K562 (cell line): Measurements from ENCODE around the gene BBS1. TPM values are rescaled to one million over a fixed set of nuclear protein-coding genes. Genes with fewer than 3 reads are reported as not detected.

Experiments used
- AFF1 ChIP-seq, 2 experiments: fragments of 450-650 bp; IDR thresholded peaks; 2 replicates each; pipeline ENCODE4 v1.6.1; 2018; ENCODE audit warnings: mild to moderate bottlenecking in 2 of 2, low read depth in 1 of 2; ENCODE audit not compliant: partially characterized antibody in 2 of 2
- BACH1 ChIP-seq: fragments of 200-800 bp; sonication (Bioruptor generic); IDR thresholded peaks from 2 replicates; pipeline ENCODE4 v1.6.1; 2016; ENCODE audit warnings: missing genetic modification characterization, missing compliant biosample characterization
- GABPB1 ChIP-seq: sonication (generic); formaldehyde crosslinking; IDR thresholded peaks from 2 replicates; pipeline ENCODE4 v1.8.0; 2022; ENCODE audit warnings: mild to moderate bottlenecking, missing genetic modification reagents
- L3MBTL2 ChIP-seq: fragments of 450-650 bp; IDR thresholded peaks from 2 replicates; pipeline ENCODE4 v1.6.1; 2016; ENCODE audit warnings: mild to moderate bottlenecking, moderate library complexity
- NFE2 ChIP-seq: IDR thresholded peaks from 2 replicates; pipeline ENCODE4 v1.6.1; 2014; ENCODE audit warnings: antibody characterized with exemption, low read depth
- NFE2L1 ChIP-seq: fragments of 450-650 bp; IDR thresholded peaks from 2 replicates; pipeline ENCODE4 v1.6.1; 2016; ENCODE audit warnings: missing genetic modification characterization, low read depth, mild to moderate bottlenecking, missing compliant biosample characterization, moderate library complexity, borderline replicate concordance
- PHB ChIP-seq: fragments of 250-450 bp; sonication (Bioruptor Pico); IDR thresholded peaks from 2 replicates; pipeline ENCODE4 v1.5.0; 2021
- RFX5 ChIP-seq: IDR thresholded peaks from 2 replicates; pipeline ENCODE4 v1.6.1; 2011; ENCODE audit warnings: low read depth, mild to moderate bottlenecking, improper control_type of control experiment, low read length
- SMAD1 ChIP-seq: fragments of 150-350 bp; IDR thresholded peaks from 2 replicates; pipeline ENCODE4 v1.6.1; 2014; ENCODE audit warnings: low read length, low read depth; ENCODE audit not compliant: partially characterized antibody
- ZNF12 ChIP-seq: sonication (generic); formaldehyde crosslinking; IDR thresholded peaks from 2 replicates; pipeline ENCODE4 v1.4.0; 2020; ENCODE audit warnings: mild to moderate bottlenecking, missing genetic modification reagents
- ZNF408 ChIP-seq: fragments of 250-450 bp; sonication (Bioruptor Pico); IDR thresholded peaks from 2 replicates; pipeline ENCODE4 v1.4.0; 2020; ENCODE audit warnings: low read depth, mild to moderate bottlenecking, moderate library complexity
- polyA plus RNA-seq, 8 experiments: library from polyadenylated mRNA; depleted of rRNA in 4 of 8; stranded (reverse) in 5 of 8; unstranded in 3 of 8; fragments of >200 nt; fragmentation: Nextera tagmentation in 2 of 8; fragmentation: Illumina TruSeq in 1 of 8; extraction: Ambion mirVana in 2 of 8; extraction: Trizol in 1 of 8; gene quantifications; 2 replicates each; pipeline versions ENCODE4 v1.2.1 to v1.2.3, GENCODE V29; 2011 to 2014; ENCODE audit warnings: inconsistent platforms in 1 of 8, missing spikeins in 1 of 8
- total RNA-seq, 7 experiments: library from RNA; depleted of rRNA in 6 of 7; stranded (reverse); fragments of >200 nt in 6 of 7; fragmentation: Illumina TruSeq in 2 of 7; extraction: Trizol in 2 of 7; gene quantifications; 2 replicates each; pipeline versions ENCODE4 v1.2.1 to v1.2.3, GENCODE V29; 2011 to 2021; ENCODE audit warnings: low replicate concordance in 1 of 7
- TF ChIP-seq, protein P1 (sequence below): fragments of 200-600 bp; sonication (generic); IDR thresholded peaks from one replicate; pipeline ENCODE4 v1.6.1; 2012; ENCODE audit warnings: mild to moderate bottlenecking, low read depth, low read length, inconsistent platforms

Gene BBS1
- total and polyA plus RNA-seq, 9 of the 15 experiments (the other 6 are each of a cell fraction or from before 2014, with no cell fraction given): 9.0 to 19.8 (median 12.1) TPM

DNA sequence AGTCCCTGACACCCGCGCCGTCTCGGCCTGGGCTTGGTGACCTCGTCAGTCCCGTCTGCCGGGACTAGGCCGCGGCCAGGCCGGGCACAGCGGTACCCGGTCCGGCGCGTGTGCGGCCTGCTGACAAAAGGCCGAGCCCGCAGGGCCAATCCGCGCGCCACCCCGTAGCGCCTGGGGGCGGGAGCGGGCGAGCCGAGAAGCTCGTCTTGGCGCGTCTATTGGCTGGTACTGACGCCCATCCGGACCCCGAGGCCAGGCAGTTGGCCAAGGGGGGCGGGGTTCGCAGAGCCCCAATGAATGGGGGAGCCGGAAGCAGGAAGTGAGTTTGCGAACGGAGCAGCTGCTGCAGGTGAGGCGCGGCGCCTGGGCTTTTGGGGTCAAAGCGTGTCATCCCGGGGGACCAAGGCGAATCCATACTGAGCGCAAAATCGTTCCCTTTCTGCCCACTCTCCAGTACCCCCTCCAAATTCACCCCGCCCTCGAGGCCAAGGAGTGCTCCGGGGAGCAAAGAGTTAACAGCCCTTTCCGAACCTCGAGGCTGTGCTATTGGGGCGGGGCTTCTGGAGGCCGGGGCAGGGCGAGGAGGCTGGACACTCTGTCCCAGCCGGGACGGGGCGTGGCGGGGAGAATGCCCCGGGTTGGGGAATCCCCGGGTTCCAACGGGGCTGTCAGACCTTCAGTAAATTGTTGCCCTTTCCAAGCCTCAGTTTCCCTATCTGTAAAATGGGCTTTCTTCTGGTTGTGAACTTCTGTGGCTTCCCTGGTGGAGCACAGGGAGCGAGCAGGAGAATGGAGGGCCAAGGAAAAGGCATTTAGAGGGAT lies 30.1 kb upstream of the BBS1 start, which contains the start of gene DPP3 (continued):
- TF ChIP-seq AFF1 (IDR thresholded peaks at IDR 0.05; ENCODE audit: low read depth in 1 of 2, partially characterized antibody in 2 of 2) (peak in 1 of 2 experiments; percentile 55), RFX5 (no peak), BACH1 (tag) (no peak), L3MBTL2 (peak; percentile 70), GABPB1 (CRISPR knock-in tag) (peak; percentile 92), SMAD1 (no peak), ZNF12 (CRISPR knock-in tag) (peak; percentile 50), PHB (CRISPR knock-in tag) (no peak), ZNF408 (no peak), NFE2L1 (tag) (no peak), NFE2 (no peak; the same call in 1 of the 2 replicates)
- TF ChIP-seq, protein P1, sequence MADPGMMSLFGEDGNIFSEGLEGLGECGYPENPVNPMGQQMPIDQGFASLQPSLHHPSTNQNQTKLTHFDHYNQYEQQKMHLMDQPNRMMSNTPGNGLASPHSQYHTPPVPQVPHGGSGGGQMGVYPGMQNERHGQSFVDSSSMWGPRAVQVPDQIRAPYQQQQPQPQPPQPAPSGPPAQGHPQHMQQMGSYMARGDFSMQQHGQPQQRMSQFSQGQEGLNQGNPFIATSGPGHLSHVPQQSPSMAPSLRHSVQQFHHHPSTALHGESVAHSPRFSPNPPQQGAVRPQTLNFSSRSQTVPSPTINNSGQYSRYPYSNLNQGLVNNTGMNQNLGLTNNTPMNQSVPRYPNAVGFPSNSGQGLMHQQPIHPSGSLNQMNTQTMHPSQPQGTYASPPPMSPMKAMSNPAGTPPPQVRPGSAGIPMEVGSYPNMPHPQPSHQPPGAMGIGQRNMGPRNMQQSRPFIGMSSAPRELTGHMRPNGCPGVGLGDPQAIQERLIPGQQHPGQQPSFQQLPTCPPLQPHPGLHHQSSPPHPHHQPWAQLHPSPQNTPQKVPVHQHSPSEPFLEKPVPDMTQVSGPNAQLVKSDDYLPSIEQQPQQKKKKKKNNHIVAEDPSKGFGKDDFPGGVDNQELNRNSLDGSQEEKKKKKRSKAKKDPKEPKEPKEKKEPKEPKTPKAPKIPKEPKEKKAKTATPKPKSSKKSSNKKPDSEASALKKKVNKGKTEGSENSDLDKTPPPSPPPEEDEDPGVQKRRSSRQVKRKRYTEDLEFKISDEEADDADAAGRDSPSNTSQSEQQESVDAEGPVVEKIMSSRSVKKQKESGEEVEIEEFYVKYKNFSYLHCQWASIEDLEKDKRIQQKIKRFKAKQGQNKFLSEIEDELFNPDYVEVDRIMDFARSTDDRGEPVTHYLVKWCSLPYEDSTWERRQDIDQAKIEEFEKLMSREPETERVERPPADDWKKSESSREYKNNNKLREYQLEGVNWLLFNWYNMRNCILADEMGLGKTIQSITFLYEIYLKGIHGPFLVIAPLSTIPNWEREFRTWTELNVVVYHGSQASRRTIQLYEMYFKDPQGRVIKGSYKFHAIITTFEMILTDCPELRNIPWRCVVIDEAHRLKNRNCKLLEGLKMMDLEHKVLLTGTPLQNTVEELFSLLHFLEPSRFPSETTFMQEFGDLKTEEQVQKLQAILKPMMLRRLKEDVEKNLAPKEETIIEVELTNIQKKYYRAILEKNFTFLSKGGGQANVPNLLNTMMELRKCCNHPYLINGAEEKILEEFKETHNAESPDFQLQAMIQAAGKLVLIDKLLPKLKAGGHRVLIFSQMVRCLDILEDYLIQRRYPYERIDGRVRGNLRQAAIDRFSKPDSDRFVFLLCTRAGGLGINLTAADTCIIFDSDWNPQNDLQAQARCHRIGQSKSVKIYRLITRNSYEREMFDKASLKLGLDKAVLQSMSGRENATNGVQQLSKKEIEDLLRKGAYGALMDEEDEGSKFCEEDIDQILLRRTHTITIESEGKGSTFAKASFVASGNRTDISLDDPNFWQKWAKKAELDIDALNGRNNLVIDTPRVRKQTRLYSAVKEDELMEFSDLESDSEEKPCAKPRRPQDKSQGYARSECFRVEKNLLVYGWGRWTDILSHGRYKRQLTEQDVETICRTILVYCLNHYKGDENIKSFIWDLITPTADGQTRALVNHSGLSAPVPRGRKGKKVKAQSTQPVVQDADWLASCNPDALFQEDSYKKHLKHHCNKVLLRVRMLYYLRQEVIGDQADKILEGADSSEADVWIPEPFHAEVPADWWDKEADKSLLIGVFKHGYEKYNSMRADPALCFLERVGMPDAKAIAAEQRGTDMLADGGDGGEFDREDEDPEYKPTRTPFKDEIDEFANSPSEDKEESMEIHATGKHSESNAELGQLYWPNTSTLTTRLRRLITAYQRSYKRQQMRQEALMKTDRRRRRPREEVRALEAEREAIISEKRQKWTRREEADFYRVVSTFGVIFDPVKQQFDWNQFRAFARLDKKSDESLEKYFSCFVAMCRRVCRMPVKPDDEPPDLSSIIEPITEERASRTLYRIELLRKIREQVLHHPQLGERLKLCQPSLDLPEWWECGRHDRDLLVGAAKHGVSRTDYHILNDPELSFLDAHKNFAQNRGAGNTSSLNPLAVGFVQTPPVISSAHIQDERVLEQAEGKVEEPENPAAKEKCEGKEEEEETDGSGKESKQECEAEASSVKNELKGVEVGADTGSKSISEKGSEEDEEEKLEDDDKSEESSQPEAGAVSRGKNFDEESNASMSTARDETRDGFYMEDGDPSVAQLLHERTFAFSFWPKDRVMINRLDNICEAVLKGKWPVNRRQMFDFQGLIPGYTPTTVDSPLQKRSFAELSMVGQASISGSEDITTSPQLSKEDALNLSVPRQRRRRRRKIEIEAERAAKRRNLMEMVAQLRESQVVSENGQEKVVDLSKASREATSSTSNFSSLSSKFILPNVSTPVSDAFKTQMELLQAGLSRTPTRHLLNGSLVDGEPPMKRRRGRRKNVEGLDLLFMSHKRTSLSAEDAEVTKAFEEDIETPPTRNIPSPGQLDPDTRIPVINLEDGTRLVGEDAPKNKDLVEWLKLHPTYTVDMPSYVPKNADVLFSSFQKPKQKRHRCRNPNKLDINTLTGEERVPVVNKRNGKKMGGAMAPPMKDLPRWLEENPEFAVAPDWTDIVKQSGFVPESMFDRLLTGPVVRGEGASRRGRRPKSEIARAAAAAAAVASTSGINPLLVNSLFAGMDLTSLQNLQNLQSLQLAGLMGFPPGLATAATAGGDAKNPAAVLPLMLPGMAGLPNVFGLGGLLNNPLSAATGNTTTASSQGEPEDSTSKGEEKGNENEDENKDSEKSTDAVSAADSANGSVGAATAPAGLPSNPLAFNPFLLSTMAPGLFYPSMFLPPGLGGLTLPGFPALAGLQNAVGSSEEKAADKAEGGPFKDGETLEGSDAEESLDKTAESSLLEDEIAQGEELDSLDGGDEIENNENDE: no peak
